Trophoblast cell (in vitro differentiated cells and primary cell): ENCODE measurements around the gene ENG.

Experiments
- DNase-seq, 2 donors: peaks; one replicate each; pipeline ENCODE4 v3.0.0-alpha.2; 2016
- H2AFZ ChIP-seq: 2 replicates; pipeline ENCODE4 v1.6.1; 2013; ENCODE audit warnings: low read length, moderate library complexity, mild to moderate bottlenecking; ENCODE audit not compliant: insufficient read depth, poor library complexity
- H2AK5ac ChIP-seq: 2 replicates; pipeline ENCODE4 v1.6.1; 2013; ENCODE audit warnings: mild to moderate bottlenecking, low read length
- H2BK120ac ChIP-seq: 2 replicates; pipeline ENCODE4 v1.6.1; 2013; ENCODE audit warnings: low read length, mild to moderate bottlenecking, moderate library complexity; ENCODE audit not compliant: insufficient read depth, poor library complexity
- H2BK12ac ChIP-seq: 2 replicates; pipeline ENCODE4 v1.6.1; 2013; ENCODE audit warnings: mild to moderate bottlenecking, low read length, moderate library complexity
- H2BK5ac ChIP-seq: 2 replicates; pipeline ENCODE4 v1.6.1; 2013; ENCODE audit warnings: low read length, low read depth, moderate library complexity, mild to moderate bottlenecking; ENCODE audit not compliant: poor library complexity
- H3K14ac ChIP-seq: 2 replicates; pipeline ENCODE4 v1.6.1; 2013; ENCODE audit warnings: mild to moderate bottlenecking, low read length
- H3K18ac ChIP-seq: 2 replicates; pipeline ENCODE4 v1.6.1; 2013; ENCODE audit warnings: mild to moderate bottlenecking, low read length
- H3K23ac ChIP-seq: 2 replicates; pipeline ENCODE4 v1.6.1; 2013; ENCODE audit warnings: low read length
- H3K27ac ChIP-seq: 2 replicates; pipeline ENCODE4 v1.5.1; 2013; ENCODE audit warnings: low read depth, mild to moderate bottlenecking, inconsistent platforms, low read length, moderate library complexity
- H3K27me3 ChIP-seq: 2 replicates; pipeline ENCODE4 v1.6.1; 2013; ENCODE audit warnings: inconsistent platforms, mild to moderate bottlenecking, low read length, moderate library complexity; ENCODE audit not compliant: insufficient read depth
- H3K36me3 ChIP-seq, 2 experiments: 1 replicate in 1 of 2; 2 replicates in 1 of 2; pipeline ENCODE4 v1.6.1; 2013; ENCODE audit warnings: low read length in 2 of 2, mild to moderate bottlenecking in 2 of 2, moderate library complexity in 1 of 2; ENCODE audit not compliant: insufficient read depth in 2 of 2, control insufficient read depth in 1 of 2
- H3K4ac ChIP-seq: 2 replicates; pipeline ENCODE4 v1.6.1; 2013; ENCODE audit warnings: low read depth, mild to moderate bottlenecking, low read length, moderate library complexity
- H3K4me1 ChIP-seq, 2 experiments: 1 replicate in 1 of 2; 2 replicates in 1 of 2; pipeline ENCODE4 v1.6.1; 2013; ENCODE audit warnings: low read length in 2 of 2, mild to moderate bottlenecking in 2 of 2, moderate library complexity in 1 of 2; ENCODE audit not compliant: insufficient read depth in 2 of 2, control insufficient read depth in 1 of 2
- H3K4me2 ChIP-seq: 2 replicates; pipeline ENCODE4 v1.6.1; 2013; ENCODE audit warnings: inconsistent platforms, mild to moderate bottlenecking, low read length, moderate library complexity
- H3K4me3 ChIP-seq: 2 replicates; pipeline ENCODE4 v1.5.1; 2013; ENCODE audit warnings: mild to moderate bottlenecking, low read depth, low read length, inconsistent platforms
- H3K79me1 ChIP-seq: one replicate; pipeline ENCODE4 v1.6.1; 2013; ENCODE audit warnings: low read length
- H3K79me2 ChIP-seq: 2 replicates; pipeline ENCODE4 v1.6.1; 2013; ENCODE audit warnings: low read length, mild to moderate bottlenecking; ENCODE audit not compliant: control insufficient read depth, insufficient read depth, poor library complexity
- H3K9ac ChIP-seq: 2 replicates; pipeline ENCODE4 v1.6.1; 2013; ENCODE audit warnings: mild to moderate bottlenecking, low read length
- H3K9me3 ChIP-seq: 2 replicates; pipeline ENCODE4 v1.6.1; 2013; ENCODE audit warnings: low read depth, mild to moderate bottlenecking, control low read depth, inconsistent platforms, low read length; ENCODE audit not compliant: insufficient read depth
- H4K12ac ChIP-seq: 2 replicates; pipeline ENCODE4 v1.6.1; 2013; ENCODE audit warnings: low read depth, mild to moderate bottlenecking, low read length, moderate library complexity
- H4K8ac ChIP-seq: 2 replicates; pipeline ENCODE4 v1.6.1; 2013; ENCODE audit warnings: low read depth, mild to moderate bottlenecking, low read length, moderate library complexity
- H4K91ac ChIP-seq: one replicate; pipeline ENCODE4 v1.6.1; 2013; ENCODE audit warnings: low read depth, mild to moderate bottlenecking, low read length, moderate library complexity
- WGBS: extraction: QIAGEN DNeasy Blood & Tissue Kit; methylation state at CpG from one replicate; pipeline ENCODE4 v1.1.7; 2013; ENCODE audit warnings: missing lambda C conversion rate; ENCODE audit not compliant: insufficient read length, insufficient coverage; ENCODE audit errors: extremely low coverage; 5-methylcytosine and 5-hydroxymethylcytosine counted together

Gene ENG

GRCh38 chr9:127794001-127794791, 60.3 kb downstream of the ENG start:
- no peak overlapping the region for H2BK120ac ChIP-seq
- no peak overlapping the region for H3K9ac ChIP-seq
- H3K9me3 ChIP-seq = no peaks in the 10 kb centered on the region
- H3K4me3 ChIP-seq = no peak overlapping the region
- no peaks in the 10 kb centered on the region for H3K79me1 ChIP-seq
- no peak overlapping the region for H4K12ac ChIP-seq
- H3K4me2 ChIP-seq = no peak overlapping the region
- no peaks in the 10 kb centered on the region for H3K4me1 ChIP-seq
- H2AFZ ChIP-seq = no peak overlapping the region
- H4K91ac ChIP-seq = no peak overlapping the region
- no peak overlapping the region for H3K4ac ChIP-seq
- no peak overlapping the region for H3K18ac ChIP-seq
- H4K8ac ChIP-seq = no peak overlapping the region
- H2BK5ac ChIP-seq = no peak overlapping the region
- H2AK5ac ChIP-seq = no peak overlapping the region
- no peaks in the 10 kb centered on the region for H3K27me3 ChIP-seq
- no CpG with 5 or more reads among the region's 14 CpGs for WGBS
- H3K36me3 ChIP-seq = peaks cover 34 to 36% of the 10 kb centered on the region in 2 experiments
- no peak overlapping the region for H3K14ac ChIP-seq
- no peak overlapping the region for H2BK12ac ChIP-seq
- no peak for DNase-seq
- H3K27ac ChIP-seq = no peak overlapping the region
- H3K23ac ChIP-seq = no peak overlapping the region
- H3K79me2 ChIP-seq = no peaks in the 10 kb centered on the region

- no peak overlapping the region for H3K18ac ChIP-seq
- no peak overlapping the region for H2AFZ ChIP-seq
- WGBS = no CpG with 5 or more reads among the region's 8 CpGs
Observed at GRCh38 chr9:127793093-127793708, 61.3 kb downstream of the ENG start.

GRCh38 chr9:127792417-127793031, 61.9 kb downstream of the ENG start:
- H3K9me3 ChIP-seq = no peaks in the 10 kb centered on the region
- no peak overlapping the region for H3K27ac ChIP-seq
- WGBS = no CpG with 5 or more reads among the region's 7 CpGs
- H4K8ac ChIP-seq = no peak overlapping the region
- no peaks in the 10 kb centered on the region for H3K79me2 ChIP-seq
- H2AK5ac ChIP-seq = no peak overlapping the region
- no peak overlapping the region for H3K4me2 ChIP-seq
- H3K27me3 ChIP-seq = no peaks in the 10 kb centered on the region
- H3K9ac ChIP-seq = no peak overlapping the region
- H2BK12ac ChIP-seq = no peak overlapping the region
- H4K12ac ChIP-seq = no peak overlapping the region
- H3K18ac ChIP-seq = no peak overlapping the region
- no peak overlapping the region for H2BK5ac ChIP-seq
- no peak overlapping the region for H3K23ac ChIP-seq
- H3K36me3 ChIP-seq = peaks cover 51 to 53% of the 10 kb centered on the region in 2 experiments
- no peak overlapping the region for H2AFZ ChIP-seq
- no peak overlapping the region for H4K91ac ChIP-seq
- no peak overlapping the region for H3K4ac ChIP-seq
- H3K14ac ChIP-seq = no peak overlapping the region
- H3K4me1 ChIP-seq = no peaks in the 10 kb centered on the region
- DNase-seq = no peak
- H3K79me1 ChIP-seq = no peaks in the 10 kb centered on the region
- H2BK120ac ChIP-seq = no peak overlapping the region
- no peak overlapping the region for H3K4me3 ChIP-seq

More at GRCh38 chr9:127793093-127793708, 61.3 kb downstream of the ENG start:
- Histone ChIP-seq H3K79me1 (no peaks in the 10 kb centered on the region), H2AK5ac (no peak overlapping the region), H3K4ac (no peak overlapping the region), H3K27ac (no peak overlapping the region), H3K4me3 (no peak overlapping the region), H4K12ac (no peak overlapping the region), H2BK120ac (no peak overlapping the region), H3K23ac (no peak overlapping the region), H4K91ac (no peak overlapping the region), H3K4me1 (no peaks in the 10 kb centered on the region), H3K36me3 (peaks cover 44 to 46% of the 10 kb centered on the region in 2 experiments), H4K8ac (no peak overlapping the region), H3K79me2 (no peaks in the 10 kb centered on the region), H2BK12ac (no peak overlapping the region), H3K9ac (no peak overlapping the region), H2BK5ac (no peak overlapping the region), H3K27me3 (no peaks in the 10 kb centered on the region), H3K14ac (no peak overlapping the region), H3K9me3 (no peaks in the 10 kb centered on the region), H3K4me2 (no peak overlapping the region)
- DNase-seq = no peak

GRCh38 chr9:127791085-127791484, 63.4 kb downstream of the ENG start:
- no peak overlapping the region for H3K23ac ChIP-seq
- H3K4me2 ChIP-seq = no peak overlapping the region
- no peak for DNase-seq

More at GRCh38 chr9:127791085-127791484, 63.4 kb downstream of the ENG start:
- H4K91ac ChIP-seq = no peak overlapping the region
- no peak overlapping the region for H2AFZ ChIP-seq
- no peak overlapping the region for H3K4ac ChIP-seq
- no peaks in the 10 kb centered on the region for H3K9me3 ChIP-seq
- H3K18ac ChIP-seq = no peak overlapping the region
- no peak overlapping the region for H2BK12ac ChIP-seq
- WGBS = no CpG with 5 or more reads among the region's 4 CpGs
- peaks cover 6% of the 10 kb centered on the region for H3K79me2 ChIP-seq
- peaks cover 56% of the 10 kb centered on the region in 2 experiments for H3K36me3 ChIP-seq
- no peak overlapping the region for H2AK5ac ChIP-seq
- no peaks in the 10 kb centered on the region for H3K4me1 ChIP-seq
- no peak overlapping the region for H3K14ac ChIP-seq
- H4K8ac ChIP-seq = no peak overlapping the region
- no peak overlapping the region for H2BK5ac ChIP-seq
- H3K27ac ChIP-seq = no peak overlapping the region
- no peak overlapping the region for H3K9ac ChIP-seq
- H3K79me1 ChIP-seq = peaks cover 3% of the 10 kb centered on the region
- no peaks in the 10 kb centered on the region for H3K27me3 ChIP-seq
- H3K4me3 ChIP-seq = no peak overlapping the region
- H2BK120ac ChIP-seq = no peak overlapping the region
- H4K12ac ChIP-seq = no peak overlapping the region
